Gastrocnemius medialis (tissue), 4 donors: ENCODE data around the gene ASIC4.

Source experiments
- POLR2A ChIP-seq, 2 donors: fragments of 450-650 bp; IDR thresholded peaks; one replicate each; pipeline ENCODE4 v1.6.1; 2017; ENCODE audit warnings: antibody characterized with exemption in 2 of 2, mild to moderate bottlenecking in 2 of 2, moderate library complexity in 2 of 2
- TF ChIP-seq, protein P1 (sequence below), 5 experiments: fragments of 450-650 bp in 3 of 5; fragments of 200-600 bp in 2 of 5; sonication (generic) in 2 of 5; IDR thresholded peaks in 4 of 5; conservative IDR thresholded peaks in 1 of 5; 1 replicate in 4 of 5; 2 replicates in 1 of 5; pipeline ENCODE4 v1.5.1; 2016 to 2019; ENCODE audit warnings: antibody characterized with exemption in 5 of 5, mild to moderate bottlenecking in 3 of 5, moderate library complexity in 3 of 5

DNA sequence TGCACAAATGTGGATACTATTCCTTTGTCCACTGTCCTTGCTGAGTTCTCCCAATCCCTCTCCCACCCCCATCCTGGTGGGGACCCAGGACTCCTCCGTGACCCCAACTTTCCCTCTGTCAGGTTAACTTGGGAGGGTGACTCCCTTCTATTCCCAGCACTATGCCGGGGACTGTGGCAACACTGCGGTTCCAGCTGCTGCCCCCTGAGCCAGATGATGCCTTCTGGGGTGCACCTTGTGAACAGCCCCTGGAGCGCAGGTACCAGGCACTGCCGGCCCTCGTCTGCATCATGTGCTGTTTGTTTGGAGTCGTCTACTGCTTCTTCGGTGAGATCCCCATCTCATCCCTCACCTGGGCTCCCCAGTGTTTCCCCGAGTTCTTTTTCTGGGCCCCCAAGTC lies 30.3 kb downstream of the ASIC4 start:
- TF ChIP-seq POLR2A (IDR thresholded peaks at IDR 0.05) = no peak
- TF ChIP-seq, protein P1, sequence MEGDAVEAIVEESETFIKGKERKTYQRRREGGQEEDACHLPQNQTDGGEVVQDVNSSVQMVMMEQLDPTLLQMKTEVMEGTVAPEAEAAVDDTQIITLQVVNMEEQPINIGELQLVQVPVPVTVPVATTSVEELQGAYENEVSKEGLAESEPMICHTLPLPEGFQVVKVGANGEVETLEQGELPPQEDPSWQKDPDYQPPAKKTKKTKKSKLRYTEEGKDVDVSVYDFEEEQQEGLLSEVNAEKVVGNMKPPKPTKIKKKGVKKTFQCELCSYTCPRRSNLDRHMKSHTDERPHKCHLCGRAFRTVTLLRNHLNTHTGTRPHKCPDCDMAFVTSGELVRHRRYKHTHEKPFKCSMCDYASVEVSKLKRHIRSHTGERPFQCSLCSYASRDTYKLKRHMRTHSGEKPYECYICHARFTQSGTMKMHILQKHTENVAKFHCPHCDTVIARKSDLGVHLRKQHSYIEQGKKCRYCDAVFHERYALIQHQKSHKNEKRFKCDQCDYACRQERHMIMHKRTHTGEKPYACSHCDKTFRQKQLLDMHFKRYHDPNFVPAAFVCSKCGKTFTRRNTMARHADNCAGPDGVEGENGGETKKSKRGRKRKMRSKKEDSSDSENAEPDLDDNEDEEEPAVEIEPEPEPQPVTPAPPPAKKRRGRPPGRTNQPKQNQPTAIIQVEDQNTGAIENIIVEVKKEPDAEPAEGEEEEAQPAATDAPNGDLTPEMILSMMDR (IDR thresholded peaks at IDR 0.05 in 4 of 5, conservative IDR thresholded peaks at IDR 0.05 in 1 of 5) = no peak
